Superior temporal gyrus (tissue), 1 donor: ENCODE results near the gene TAS1R1.

ENCODE experiments used
- DNase-seq: peaks from one replicate; pipeline ENCODE4 v3.0.0-alpha.2; 2016; ENCODE audit errors: extremely low spot score

TAS1R1 gene

DNA sequence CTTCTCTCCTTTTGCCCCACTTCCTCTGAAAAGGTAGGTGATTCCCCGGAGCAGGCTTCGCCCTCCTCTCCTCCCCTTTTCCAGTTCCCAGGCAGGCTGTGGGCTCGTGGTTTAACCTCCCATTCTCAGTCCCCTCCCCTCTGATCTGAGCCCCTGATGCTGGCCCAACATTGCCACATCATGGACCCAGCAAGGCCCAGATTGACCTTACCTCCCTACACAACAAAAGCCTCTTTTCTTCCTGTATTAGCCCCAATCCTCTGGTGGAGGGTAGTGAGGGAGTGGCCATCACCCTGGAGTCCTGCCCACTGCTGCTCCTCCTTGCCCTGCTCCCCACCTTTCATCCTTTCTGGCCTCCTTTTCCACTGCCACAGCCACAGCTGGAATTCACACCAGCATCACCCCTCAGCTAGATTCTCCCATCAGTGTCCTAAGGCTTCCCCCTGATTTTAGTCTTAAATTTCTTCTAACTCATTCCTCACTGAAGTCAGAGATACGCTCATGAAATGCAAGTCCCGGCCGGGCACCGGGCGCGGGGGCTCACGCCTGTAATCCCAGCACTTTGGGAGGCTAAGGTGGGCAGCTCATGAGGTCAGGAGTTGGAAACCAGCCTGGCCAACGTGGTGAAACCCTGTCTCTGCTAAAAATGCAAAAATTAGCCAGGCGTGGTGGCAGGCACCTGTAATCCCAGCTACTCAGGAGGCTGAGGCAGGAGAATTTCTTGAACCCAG, 17.7 kb downstream of the TAS1R1 start:
- DNase-seq: no peak

DNA sequence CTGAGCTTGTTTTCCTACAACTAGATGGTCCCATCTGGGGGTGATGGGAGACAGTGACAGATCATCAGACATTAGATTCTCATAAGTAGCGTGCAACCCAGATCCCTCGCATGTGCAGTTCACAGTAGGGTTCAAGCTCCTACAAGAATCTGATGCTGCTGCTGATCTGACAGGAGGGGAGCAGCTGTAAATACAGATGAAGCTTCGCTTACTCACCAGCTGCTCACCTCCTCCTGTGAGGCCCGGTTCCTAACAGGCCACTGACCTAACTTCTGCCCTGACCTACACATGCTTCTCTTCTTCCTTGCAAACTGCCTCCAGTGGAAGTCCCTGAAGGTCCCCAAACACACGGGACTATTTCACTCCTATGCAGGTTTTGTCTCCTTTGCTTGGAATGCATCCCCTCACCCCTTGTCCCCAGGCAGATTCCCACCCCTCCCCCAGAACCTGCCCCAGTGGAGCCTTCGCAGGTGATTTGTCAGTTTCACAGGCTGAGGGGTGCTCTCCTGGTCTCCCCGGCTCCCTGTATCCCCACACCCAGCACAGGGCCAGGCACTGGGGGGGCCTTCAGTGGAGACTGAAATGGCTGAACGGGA, 19.0 kb downstream of the TAS1R1 start:
- DNase-seq: no peak

- no peak for DNase-seq
Observed at GRCh38 chr1:6574818-6575217, 19.7 kb downstream of the TAS1R1 start.

- DNase-seq: peak; percentile 51
Observed at GRCh38 chr1:6577831-6578525, 22.9 kb downstream of the TAS1R1 start.

- DNase-seq: no peak
Observed at GRCh38 chr1:6578624-6579373, 23.7 kb downstream of the TAS1R1 start.

DNA sequence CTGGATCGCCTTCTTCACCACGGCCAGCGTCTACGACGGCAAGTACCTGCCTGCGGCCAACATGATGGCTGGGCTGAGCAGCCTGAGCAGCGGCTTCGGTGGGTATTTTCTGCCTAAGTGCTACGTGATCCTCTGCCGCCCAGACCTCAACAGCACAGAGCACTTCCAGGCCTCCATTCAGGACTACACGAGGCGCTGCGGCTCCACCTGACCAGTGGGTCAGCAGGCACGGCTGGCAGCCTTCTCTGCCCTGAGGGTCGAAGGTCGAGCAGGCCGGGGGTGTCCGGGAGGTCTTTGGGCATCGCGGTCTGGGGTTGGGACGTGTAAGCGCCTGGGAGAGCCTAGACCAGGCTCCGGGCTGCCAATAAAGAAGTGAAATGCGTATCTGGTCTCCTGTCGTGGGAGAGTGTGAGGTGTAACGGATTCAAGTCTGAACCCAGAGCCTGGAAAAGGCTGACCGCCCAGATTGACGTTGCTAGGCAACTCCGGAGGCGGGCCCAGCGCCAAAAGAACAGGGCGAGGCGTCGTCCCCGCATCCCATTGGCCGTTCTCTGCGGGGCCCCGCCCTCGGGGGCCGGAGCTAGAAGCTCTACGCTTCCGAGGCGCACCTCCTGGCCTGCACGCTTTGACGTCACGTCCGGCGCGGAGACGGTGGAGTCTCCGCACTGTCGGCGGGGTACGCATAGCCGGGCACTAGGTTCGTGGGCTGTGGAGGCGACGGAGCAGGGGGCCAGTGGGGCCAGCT, 24.4 kb downstream of the TAS1R1 start, which contains the start of gene ZBTB48:
Gene ZBTB48, plus strand, starts transcription at position 621 of the 745 bp plus-strand sequence. CDS start 616 bp downstream, outside the sequence.
- DNase-seq: peak; percentile 99

- DNase-seq: no peak
Observed at GRCh38 chr1:6580119-6580592, 25.0 kb downstream of the TAS1R1 start.

DNA sequence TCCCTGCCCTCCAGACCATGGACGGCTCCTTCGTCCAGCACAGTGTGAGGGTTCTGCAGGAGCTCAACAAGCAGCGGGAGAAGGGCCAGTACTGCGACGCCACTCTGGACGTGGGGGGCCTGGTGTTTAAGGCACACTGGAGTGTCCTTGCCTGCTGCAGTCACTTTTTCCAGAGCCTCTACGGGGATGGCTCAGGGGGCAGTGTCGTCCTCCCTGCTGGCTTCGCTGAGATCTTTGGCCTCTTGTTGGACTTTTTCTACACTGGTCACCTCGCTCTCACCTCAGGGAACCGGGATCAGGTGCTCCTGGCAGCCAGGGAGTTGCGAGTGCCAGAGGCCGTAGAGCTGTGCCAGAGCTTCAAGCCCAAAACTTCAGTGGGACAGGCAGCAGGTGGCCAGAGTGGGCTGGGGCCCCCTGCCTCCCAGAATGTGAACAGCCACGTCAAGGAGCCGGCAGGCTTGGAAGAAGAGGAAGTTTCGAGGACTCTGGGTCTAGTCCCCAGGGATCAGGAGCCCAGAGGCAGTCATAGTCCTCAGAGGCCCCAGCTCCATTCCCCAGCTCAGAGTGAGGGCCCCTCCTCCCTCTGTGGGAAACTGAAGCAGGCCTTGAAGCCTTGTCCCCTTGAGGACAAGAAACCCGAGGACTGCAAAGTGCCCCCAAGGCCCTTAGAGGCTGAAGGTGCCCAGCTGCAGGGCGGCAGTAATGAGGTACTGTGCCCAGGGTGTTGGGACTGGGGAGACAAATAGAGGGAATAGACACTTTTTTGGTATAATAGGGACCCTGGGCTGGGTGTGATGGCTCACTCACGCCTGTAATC, 25.7 kb downstream of the TAS1R1 start:
- DNase-seq: no peak

DNA sequence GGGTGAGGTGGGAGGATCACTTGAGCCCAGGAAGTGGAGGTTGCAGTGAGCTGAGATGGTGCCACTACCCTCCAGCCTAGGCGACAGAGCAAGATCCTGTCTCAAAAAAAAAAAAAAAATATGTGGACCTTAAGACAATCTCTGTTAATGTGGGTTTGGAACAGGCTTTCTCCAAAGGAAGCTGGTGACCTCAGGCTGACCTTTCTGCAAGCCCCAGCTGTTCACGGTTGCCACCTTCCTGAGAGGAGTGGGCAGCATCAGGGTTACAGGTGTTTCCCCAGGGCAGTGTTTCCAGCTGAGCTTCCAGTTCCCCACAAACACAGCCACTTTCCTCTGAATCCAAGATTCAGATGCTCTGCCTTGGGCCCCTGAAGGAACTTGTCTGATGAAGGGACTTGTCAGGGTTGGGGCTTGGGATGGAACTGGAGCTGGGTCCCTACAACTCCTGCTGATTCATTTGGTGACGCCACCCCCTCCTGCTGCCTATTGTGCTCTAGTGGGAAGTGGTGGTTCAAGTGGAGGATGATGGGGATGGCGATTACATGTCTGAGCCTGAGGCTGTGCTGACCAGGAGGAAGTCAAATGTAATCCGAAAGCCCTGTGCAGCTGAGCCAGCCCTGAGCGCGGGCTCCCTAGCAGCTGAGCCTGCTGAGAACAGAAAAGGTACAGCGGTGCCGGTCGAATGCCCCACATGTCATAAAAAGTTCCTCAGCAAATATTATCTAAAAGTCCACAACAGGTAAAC, 26.6 kb downstream of the TAS1R1 start:
- DNase-seq: no peak

DNA sequence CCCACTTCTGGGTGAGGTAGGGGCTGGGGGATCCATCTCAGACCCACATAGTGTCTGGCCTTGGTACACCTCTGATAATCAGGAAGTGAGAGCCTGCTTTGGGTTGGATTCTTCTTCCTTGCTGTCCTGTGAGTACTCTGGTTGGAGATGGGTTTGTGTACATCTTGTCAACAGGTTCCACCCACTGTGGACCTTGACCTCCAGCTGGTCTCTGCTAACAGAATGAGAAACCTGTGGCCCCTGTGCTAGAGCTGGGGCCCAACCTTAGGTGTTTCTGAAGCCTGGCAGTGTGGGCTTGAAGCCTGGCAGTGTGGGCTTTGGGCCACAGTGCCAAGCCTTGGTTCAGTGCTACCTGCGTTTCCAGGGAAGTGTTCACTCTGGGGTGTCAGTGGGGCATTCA, 27.3 kb downstream of the TAS1R1 start:
- no peak for DNase-seq

- no peak for DNase-seq
Observed at GRCh38 chr1:6584126-6585080, 29.3 kb downstream of the TAS1R1 start.

- no peak for DNase-seq
Observed at GRCh38 chr1:6585081-6585722, 30.1 kb downstream of the TAS1R1 start.

GRCh38 chr1:6585841-6586240, 30.7 kb downstream of the TAS1R1 start:
- no peak for DNase-seq

DNA sequence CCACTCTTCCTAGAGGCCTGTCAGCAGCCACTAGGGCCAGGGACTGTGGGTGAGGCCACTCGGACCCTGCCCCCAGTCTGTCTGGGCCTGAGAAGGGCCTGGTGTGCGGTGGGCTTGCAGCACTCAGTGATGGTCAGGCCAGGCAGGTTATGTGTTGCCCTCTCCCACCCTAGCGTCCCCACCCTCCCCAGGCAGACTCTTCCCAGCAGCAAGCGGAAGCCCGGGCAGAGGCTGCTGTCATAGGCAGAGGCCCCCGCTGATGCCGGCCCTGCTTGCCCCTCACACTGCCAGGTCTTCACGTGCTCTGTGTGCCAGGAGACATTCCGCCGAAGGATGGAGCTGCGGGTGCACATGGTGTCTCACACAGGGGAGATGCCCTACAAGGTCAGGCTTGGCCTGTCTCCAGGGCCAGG, 31.3 kb downstream of the TAS1R1 start:
- no peak for DNase-seq

DNA sequence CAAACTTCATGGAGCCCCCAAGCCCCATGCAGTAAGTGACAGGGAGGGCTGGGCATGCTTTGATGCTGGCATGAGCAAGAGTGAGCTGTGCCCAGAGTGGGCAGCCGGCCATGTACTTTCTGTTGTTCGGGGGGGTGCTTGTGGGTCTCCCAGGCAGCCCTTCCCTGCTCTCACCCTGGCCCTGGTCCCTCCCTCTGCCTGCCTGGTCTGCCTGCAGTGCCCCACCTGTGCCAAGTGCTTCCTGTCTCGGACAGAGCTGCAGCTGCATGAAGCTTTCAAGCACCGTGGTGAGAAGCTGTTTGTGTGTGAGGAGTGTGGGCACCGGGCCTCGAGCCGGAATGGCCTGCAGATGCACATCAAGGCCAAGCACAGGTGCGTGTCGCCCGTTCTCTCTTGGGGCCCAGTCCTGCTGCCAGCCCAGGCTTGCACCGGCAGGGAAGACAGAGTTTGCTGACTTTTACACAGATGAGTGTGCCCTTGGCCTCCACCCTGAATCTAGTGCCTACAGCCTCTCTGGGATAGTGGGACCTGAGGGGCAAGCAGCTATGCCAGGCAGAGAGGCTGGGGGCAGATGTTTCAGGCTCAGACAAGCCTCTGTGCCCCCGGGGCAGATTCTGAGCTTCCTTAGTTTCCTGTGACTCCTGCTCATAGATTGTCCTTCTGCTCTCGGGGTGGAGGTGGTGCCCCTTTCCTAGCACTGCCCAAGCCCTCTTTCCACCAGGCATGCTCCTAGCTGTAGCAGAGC, 32.3 kb downstream of the TAS1R1 start:
- DNase-seq: peak; percentile 64

GRCh38 chr1:6588128-6588892, 33.2 kb downstream of the TAS1R1 start:
- no peak for DNase-seq
